ENCODE measurements around the gene BANF2. TPM values are rescaled to one million over a fixed set of nuclear protein-coding genes. Genes with fewer than 3 reads are reported as not detected.

BANF2 gene
- total and polyA plus RNA-seq, 2 of the 13 experiments (the other 11 are each of a cell fraction or from before 2014, with no cell fraction given) = 0.35 TPM; not detected in 1

DNA sequence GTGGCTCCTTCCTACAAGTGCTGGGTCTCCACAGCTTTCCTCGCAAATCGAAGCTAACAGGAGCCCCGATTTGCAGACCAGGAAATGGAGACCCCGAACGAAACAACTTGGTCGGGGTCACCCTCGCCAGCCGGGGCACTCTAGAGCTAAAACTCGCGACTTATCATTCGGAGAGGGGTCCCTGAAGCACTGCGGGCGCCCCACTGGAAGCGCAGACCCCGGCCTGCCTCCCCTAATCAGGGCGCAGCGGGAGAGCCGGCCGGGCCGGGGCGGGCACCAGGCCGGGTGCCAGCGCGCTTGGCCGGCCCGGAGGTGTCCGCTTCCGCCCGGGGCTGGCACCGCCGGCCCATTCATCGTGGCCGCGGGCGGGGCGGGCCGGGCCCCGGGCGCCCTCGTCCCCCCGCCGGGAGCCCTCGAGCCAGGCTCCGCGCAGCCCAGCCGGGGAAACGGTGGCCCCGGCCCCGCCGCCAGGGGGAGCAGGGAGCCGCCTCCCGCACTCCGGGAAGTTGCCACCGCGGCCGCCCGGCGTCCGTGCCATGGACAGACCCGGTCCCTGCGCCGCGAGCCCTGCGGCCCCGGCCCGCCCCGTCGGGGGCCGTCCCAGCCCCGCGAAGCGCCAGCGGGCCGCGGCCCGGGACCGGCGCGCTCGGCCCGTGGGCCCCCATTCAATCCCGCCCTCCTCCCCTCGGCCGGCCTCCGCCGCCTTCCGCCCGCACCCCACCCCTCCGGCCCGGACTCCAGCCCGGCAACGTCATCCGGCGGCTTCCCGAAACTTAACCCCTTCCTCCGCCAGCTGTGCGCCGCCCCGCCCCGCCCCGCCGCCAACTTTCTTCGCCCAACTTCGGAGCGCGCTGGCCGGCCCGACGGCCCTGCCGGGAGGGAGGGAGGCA lies 18.7 kb upstream of the BANF2 start (continued):
- TF ChIP-seq, protein P1, sequence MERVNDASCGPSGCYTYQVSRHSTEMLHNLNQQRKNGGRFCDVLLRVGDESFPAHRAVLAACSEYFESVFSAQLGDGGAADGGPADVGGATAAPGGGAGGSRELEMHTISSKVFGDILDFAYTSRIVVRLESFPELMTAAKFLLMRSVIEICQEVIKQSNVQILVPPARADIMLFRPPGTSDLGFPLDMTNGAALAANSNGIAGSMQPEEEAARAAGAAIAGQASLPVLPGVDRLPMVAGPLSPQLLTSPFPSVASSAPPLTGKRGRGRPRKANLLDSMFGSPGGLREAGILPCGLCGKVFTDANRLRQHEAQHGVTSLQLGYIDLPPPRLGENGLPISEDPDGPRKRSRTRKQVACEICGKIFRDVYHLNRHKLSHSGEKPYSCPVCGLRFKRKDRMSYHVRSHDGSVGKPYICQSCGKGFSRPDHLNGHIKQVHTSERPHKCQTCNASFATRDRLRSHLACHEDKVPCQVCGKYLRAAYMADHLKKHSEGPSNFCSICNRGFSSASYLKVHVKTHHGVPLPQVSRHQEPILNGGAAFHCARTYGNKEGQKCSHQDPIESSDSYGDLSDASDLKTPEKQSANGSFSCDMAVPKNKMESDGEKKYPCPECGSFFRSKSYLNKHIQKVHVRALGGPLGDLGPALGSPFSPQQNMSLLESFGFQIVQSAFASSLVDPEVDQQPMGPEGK (CRISPR knock-in tag; IDR thresholded peaks at IDR 0.05) = peak; percentile 57
- TF ChIP-seq EED (CRISPR knock-in tag; IDR thresholded peaks at IDR 0.05) (0 out of 2 replicates have a peak, but pooled peaks have one; percentile 14), HOXA7 (CRISPR knock-in tag; IDR thresholded peaks at IDR 0.05) (no peak), ZNF276 (CRISPR knock-in tag; IDR thresholded peaks at IDR 0.05; ENCODE audit: low read depth) (no peak; the same call in 1 of the 2 replicates), GTF3A (CRISPR knock-in tag; conservative IDR thresholded peaks at IDR 0.05) (no peak), IRX3 (CRISPR knock-in tag; IDR thresholded peaks at IDR 0.05; ENCODE audit: borderline replicate concordance, low read depth) (no peak), SP2 (CRISPR knock-in tag; IDR thresholded peaks at IDR 0.05) (0 out of 2 replicates have a peak, but pooled peaks have one; percentile 17), NR2C2 (CRISPR knock-in tag; IDR thresholded peaks at IDR 0.05; ENCODE audit: borderline replicate concordance) (no peak), ZNF331 (CRISPR knock-in tag; IDR thresholded peaks at IDR 0.05) (no peak), NPAS2 (CRISPR knock-in tag; IDR thresholded peaks at IDR 0.05; ENCODE audit: borderline replicate concordance) (no peak), ZNF34 (CRISPR knock-in tag; IDR thresholded peaks at IDR 0.05; ENCODE audit: borderline replicate concordance) (no peak), ZBTB33 (CRISPR knock-in tag; IDR thresholded peaks at IDR 0.05) (no peak), KLF16 (CRISPR knock-in tag; IDR thresholded peaks at IDR 0.05) (peak in 1 of 2 experiments; percentile 80; a peak in 2 of 4 replicates), TAF15 (IDR thresholded peaks at IDR 0.05; ENCODE audit: low read depth, low read length, poor library complexity, severe bottlenecking) (no peak), ZNF891 (CRISPR knock-in tag; IDR thresholded peaks at IDR 0.05) (no peak), ERF (CRISPR knock-in tag; IDR thresholded peaks at IDR 0.05) (no peak), MXD3 (CRISPR knock-in tag; IDR thresholded peaks at IDR 0.05) (peak; percentile 29; the same call in 1 of the 2 replicates), NFIB (CRISPR knock-in tag; IDR thresholded peaks at IDR 0.05; ENCODE audit: borderline replicate concordance) (no peak), ZNF235 (CRISPR knock-in tag; IDR thresholded peaks at IDR 0.05; ENCODE audit: borderline replicate concordance) (no peak; the same call in 1 of the 2 replicates), KAT2B (IDR thresholded peaks at IDR 0.05; ENCODE audit: borderline replicate concordance, low read depth, low read length) (no peak)
- TF ChIP-seq, protein P2, sequence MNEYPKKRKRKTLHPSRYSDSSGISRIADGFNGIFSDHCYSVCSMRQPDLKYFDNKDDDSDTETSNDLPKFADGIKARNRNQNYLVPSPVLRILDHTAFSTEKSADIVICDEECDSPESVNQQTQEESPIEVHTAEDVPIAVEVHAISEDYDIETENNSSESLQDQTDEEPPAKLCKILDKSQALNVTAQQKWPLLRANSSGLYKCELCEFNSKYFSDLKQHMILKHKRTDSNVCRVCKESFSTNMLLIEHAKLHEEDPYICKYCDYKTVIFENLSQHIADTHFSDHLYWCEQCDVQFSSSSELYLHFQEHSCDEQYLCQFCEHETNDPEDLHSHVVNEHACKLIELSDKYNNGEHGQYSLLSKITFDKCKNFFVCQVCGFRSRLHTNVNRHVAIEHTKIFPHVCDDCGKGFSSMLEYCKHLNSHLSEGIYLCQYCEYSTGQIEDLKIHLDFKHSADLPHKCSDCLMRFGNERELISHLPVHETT (CRISPR knock-in tag; conservative IDR thresholded peaks at IDR 0.05) = 0 out of 2 replicates have a peak, but pooled peaks have one; percentile 18

Data from HepG2 (cell line).